Left hindlimb (tissue), 1 donor: ENCODE measurements around the gene CENATAC.
"Not testable (repeated sequence)": the region's sequence is repeated elsewhere in the genome, so short reads cannot be mapped to it uniquely, and the experiment has no call there.

Source experiments
- DNase-seq: peaks from one replicate; pipeline ENCODE4 v3.0.0-alpha.2; 2018

The CENATAC gene

GRCh38 chr11:118997627-118998387 is at the start of gene CENATAC:
TSS of gene CENATAC (plus strand) at chr11:118998138. CDS start at chr11:118998198, 60 bp downstream.
- peak; percentile 93 for DNase-seq

- DNase-seq, result no peak
Observed at GRCh38 chr11:118953265-118953664, 44.7 kb upstream of the CENATAC start.

- DNase-seq, result not testable (repeated sequence)
Observed at GRCh38 chr11:118953976-118954375, 44.0 kb upstream of the CENATAC start.

GRCh38 chr11:118956094-118956846 is 41.7 kb upstream of the CENATAC start, which contains the start of gene UPK2:
TSS of gene UPK2 (plus strand) at chr11:118956298. CDS start at chr11:118956351, 53 bp downstream.
- DNase-seq, result peak; percentile 88

GRCh38 chr11:118956847-118957469 is 41.0 kb upstream of the CENATAC start:
- no peak for DNase-seq

GRCh38 chr11:118957549-118957948 is 40.4 kb upstream of the CENATAC start:
- no peak for DNase-seq

GRCh38 chr11:118957968-118958367 is 40.0 kb upstream of the CENATAC start:
- DNase-seq, result no peak

- no peak for DNase-seq
Observed at GRCh38 chr11:118958577-118958976, 39.4 kb upstream of the CENATAC start.

- no peak for DNase-seq
Observed at GRCh38 chr11:118961189-118961588, 36.7 kb upstream of the CENATAC start.

- DNase-seq, result no peak
Observed at GRCh38 chr11:118961591-118961990, 36.3 kb upstream of the CENATAC start.

GRCh38 chr11:118969508-118969907 is 28.4 kb upstream of the CENATAC start:
- DNase-seq, result not testable (repeated sequence)

- DNase-seq, result no peak
Observed at GRCh38 chr11:118971646-118972045, 26.3 kb upstream of the CENATAC start, which contains the start of gene FOXR1. TSS of gene FOXR1 (plus strand) at chr11:118971761. CDS start at chr11:118971932, 171 bp downstream.

- no peak for DNase-seq
Observed at GRCh38 chr11:118973985-118974384, 24.0 kb upstream of the CENATAC start.

- peak; percentile 42 for DNase-seq
Observed at GRCh38 chr11:118975771-118976709, 21.9 kb upstream of the CENATAC start.

- no peak for DNase-seq
Observed at GRCh38 chr11:118979434-118979833, 18.5 kb upstream of the CENATAC start.

- DNase-seq, result peak; percentile 44
Observed at GRCh38 chr11:118980191-118980881, 17.6 kb upstream of the CENATAC start.

GRCh38 chr11:118984337-118984736 is 13.6 kb upstream of the CENATAC start:
- DNase-seq, result not testable (repeated sequence)

GRCh38 chr11:118984825-118985224 is 13.1 kb upstream of the CENATAC start:
- DNase-seq, result no peak

GRCh38 chr11:118988280-118988679 is 9.7 kb upstream of the CENATAC start:
- no peak for DNase-seq

- not testable (repeated sequence) for DNase-seq
Observed at GRCh38 chr11:118991486-118992038, 6.4 kb upstream of the CENATAC start.
